DOHH2 (cell line): ENCODE measurements around the gene TAF1B.
A peak's percentile ranks its signal among the peaks of the same experiment; 100 is the strongest.

Experiments used
- CTCF ChIP-seq: fragments of 200-600 bp; sonication (generic); IDR thresholded peaks from one replicate; pipeline ENCODE4 v1.5.1; 2014; ENCODE audit warnings: antibody characterized with exemption, mild to moderate bottlenecking, low read depth, low read length; ENCODE audit not compliant: poor library complexity, severe bottlenecking
- EZH2phosphoT487 ChIP-seq: fragments of 200-600 bp; sonication (generic); IDR thresholded peaks from 2 replicates; pipeline ENCODE4 v1.6.1; 2017; ENCODE audit warnings: borderline replicate concordance, mild to moderate bottlenecking, antibody characterized with exemption, low read length, moderate library complexity, mixed read lengths

GRCh38 chr2:9813312-9814128 is 29.8 kb upstream of the TAF1B start:
- TF ChIP-seq CTCF (peak; percentile 96), EZH2phosphoT487 (no peak)
